ENCODE measurements around the gene MAP1B.

DNA sequence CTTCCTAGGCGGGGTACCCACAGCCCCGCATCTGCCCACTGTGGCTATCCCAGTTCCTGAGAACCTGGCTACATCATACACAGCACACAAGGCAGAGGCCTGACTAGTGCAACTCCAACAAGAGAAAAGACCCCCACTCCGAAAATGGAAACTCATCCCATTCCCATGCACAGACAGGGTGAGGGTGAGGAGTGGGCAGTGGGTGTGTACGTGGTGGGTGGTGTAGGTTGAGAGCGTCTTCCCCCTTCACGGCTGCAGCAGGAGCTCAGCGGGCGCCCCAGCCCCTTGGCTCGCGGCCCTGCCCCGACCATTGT lies 501 bp upstream of the MAP1B start:
- no peak for TF ChIP-seq CTCF (IDR thresholded peaks at IDR 0.05 in 2 of 3, conservative IDR thresholded peaks at IDR 0.05 in 1 of 3; ENCODE audit: borderline replicate concordance in 1 of 3, insufficient read depth in 1 of 3, low read depth in 2 of 3, low read length in 2 of 3)
- TF ChIP-seq POLR2A (IDR thresholded peaks at IDR 0.05; ENCODE audit: borderline replicate concordance, extremely low read depth, insufficient read depth, insufficient read length), result no peak
- no peak for TF ChIP-seq POLR2AphosphoS5 (IDR thresholded peaks at IDR 0.05; ENCODE audit: low read depth, low read length)
- TF ChIP-seq SIN3A (IDR thresholded peaks at IDR 0.05; ENCODE audit: low read depth), result no peak
